Body of pancreas (tissue), 4 donors: ENCODE results near the gene TADA2A.

Source experiments
- POLR2A ChIP-seq, 3 donors: fragments of 450-650 bp; IDR thresholded peaks; one replicate each; pipeline ENCODE4 v1.6.1; 2016; ENCODE audit warnings: antibody characterized with exemption in 3 of 3, mild to moderate bottlenecking in 2 of 3
- TF ChIP-seq, protein P1 (sequence below), 7 experiments: fragments of 450-650 bp in 4 of 7; fragments of 200-600 bp in 3 of 7; sonication (generic) in 3 of 7; IDR thresholded peaks; one replicate each; pipeline ENCODE4 v1.5.1; 2016 to 2019; ENCODE audit warnings: antibody characterized with exemption in 7 of 7

DNA sequence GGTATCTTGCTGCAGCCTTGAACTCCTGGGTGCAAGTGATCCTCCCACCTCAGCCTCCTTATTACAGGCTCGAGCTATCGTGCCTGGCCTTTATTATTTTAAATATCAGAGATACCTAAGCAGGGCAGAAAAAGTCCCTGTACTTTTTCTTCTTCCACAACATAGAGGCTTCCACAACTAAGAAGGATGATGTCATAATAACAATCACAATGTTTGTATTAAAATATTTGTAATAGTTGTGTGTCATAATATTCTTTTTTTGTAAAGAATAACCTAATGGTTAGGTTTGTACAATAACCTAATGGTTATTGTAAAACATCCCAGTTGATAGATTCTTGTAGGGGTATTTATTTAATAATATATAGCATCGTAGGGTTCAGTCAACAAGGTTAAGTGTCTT lies 56.4 kb downstream of the TADA2A start:
- TF ChIP-seq, protein P1, sequence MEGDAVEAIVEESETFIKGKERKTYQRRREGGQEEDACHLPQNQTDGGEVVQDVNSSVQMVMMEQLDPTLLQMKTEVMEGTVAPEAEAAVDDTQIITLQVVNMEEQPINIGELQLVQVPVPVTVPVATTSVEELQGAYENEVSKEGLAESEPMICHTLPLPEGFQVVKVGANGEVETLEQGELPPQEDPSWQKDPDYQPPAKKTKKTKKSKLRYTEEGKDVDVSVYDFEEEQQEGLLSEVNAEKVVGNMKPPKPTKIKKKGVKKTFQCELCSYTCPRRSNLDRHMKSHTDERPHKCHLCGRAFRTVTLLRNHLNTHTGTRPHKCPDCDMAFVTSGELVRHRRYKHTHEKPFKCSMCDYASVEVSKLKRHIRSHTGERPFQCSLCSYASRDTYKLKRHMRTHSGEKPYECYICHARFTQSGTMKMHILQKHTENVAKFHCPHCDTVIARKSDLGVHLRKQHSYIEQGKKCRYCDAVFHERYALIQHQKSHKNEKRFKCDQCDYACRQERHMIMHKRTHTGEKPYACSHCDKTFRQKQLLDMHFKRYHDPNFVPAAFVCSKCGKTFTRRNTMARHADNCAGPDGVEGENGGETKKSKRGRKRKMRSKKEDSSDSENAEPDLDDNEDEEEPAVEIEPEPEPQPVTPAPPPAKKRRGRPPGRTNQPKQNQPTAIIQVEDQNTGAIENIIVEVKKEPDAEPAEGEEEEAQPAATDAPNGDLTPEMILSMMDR (IDR thresholded peaks at IDR 0.05), result no peak
- TF ChIP-seq POLR2A (IDR thresholded peaks at IDR 0.05), result no peak
